ENCODE data around the gene SEZ6L2.

- TF ChIP-seq POLR2A (IDR thresholded peaks at IDR 0.05) (no peak), CTCF (IDR thresholded peaks at IDR 0.05) (no peak)
Measured at GRCh38 chr16:29943846-29944799, 44.8 kb upstream of the SEZ6L2 start.

Data from thyroid gland (tissue), 4 donors.